HEK293T (cell line): Measurements from ENCODE around the gene SPI1.

Experiments used
- ELF4 ChIP-seq: fragments of 450-650 bp; IDR thresholded peaks from 2 replicates; pipeline ENCODE4 v1.6.1; 2017; ENCODE audit warnings: antibody characterized with exemption
- SP1 ChIP-seq: fragments of 450-650 bp; IDR thresholded peaks from 2 replicates; pipeline ENCODE4 v1.6.1; 2017
- ZNF384 ChIP-seq: fragments of 450-650 bp; IDR thresholded peaks from 2 replicates; pipeline ENCODE4 v1.6.1; 2016

DNA sequence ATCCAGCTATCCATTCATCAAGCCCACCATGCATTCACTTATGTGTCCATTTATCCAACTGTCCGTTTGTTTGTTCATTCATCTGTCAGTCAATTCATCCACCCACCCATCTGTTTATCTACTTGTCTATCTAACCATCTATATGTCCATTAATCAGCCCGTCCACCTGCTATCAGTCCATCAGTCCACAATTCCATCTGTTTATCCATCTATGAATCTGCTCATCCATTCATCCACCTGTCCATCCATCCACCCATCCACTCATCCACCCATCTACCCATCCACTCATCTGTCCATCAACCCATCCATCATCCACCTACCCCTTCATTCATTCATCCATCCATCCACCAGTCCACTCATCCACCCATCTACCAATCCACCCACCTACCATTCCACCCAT, 970 bp upstream of the SPI1 start:
- TF ChIP-seq ELF4: no peak
- no peak for TF ChIP-seq ZNF384
- TF ChIP-seq SP1: no peak
